HG03139 (cell line): Measurements from ENCODE around the gene SLC25A48.

ENCODE experiments used
- ATAC-seq: cut with Tn5 transposase; IDR thresholded peaks from one replicate; pipeline ENCODE4 v1.9.1; 2021; ENCODE audit not compliant: unreplicated experiment

SLC25A48 gene

GRCh38 chr5:135916638-135917263 lies 82.3 kb downstream of the SLC25A48 start:
- ATAC-seq = no peak

GRCh38 chr5:135920199-135920598 lies 85.7 kb downstream of the SLC25A48 start:
- no peak for ATAC-seq

- ATAC-seq = no peak
These were observed 86.9 kb downstream of the SLC25A48 start for GRCh38 chr5:135921388-135921787.

DNA sequence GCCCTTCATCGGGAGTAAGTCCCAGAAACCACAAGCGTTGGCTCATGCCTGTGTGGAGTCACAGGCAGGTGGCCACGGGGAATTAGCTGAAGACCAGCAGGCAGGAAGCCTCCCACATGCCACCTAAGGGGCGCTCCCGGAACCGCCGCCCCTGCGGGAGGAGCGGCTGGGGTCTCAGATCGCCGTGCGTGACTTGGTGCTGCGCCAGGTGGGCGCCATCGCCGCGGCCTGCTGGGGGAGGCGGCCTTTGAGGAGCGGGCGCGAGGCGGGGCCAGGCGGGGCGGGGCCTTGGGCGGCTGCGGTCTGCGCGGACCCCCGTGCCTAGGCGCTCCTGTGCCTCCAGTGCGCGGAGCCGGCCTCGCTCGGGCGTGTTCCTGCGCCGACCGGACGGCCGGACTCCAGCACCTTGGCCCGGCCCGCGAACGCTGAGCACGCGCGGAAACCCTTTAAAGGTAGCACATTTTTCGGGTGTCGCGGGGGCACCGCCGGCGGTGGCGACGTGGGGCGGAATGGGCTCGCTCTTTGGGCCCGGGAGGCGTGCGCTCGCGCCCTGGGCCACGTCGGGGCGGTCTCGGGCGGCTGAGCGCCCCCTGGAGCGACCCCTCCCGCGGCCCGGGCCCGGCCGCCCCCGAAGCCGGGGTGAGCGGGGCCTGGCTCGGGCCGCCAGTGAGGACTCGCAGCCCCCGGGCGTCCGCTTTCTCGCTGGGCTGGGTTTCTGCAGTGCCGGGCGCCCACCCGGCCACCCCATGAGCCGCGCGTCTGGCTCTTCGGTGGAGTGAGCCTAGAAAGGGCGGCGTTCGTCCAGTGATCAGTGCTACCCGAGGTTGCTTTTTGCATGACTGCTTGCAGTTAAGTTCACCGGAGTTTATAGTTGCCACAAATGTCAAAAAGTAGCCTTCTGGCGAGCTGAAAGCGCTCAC lies 95.8 kb downstream of the SLC25A48 start:
- no peak for ATAC-seq

DNA sequence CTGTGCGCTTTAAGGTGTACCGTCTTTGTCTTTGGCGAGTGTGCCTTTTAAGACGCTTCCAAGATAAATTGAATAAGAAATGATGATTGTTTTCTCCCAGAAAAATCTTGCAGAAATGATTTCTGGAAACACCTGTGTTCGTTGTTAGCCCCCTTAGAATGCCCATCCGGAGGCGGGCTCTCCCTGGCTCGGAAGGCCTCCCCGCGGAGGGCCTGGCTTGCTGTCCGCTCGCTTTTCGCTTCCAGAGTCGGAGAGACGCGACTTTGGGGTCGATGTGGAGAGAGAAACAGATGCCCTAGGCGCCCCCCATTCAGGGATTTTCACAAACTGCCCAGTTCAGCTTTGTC lies 96.5 kb downstream of the SLC25A48 start:
- no peak for ATAC-seq

GRCh38 chr5:135934939-135935338 lies 100.5 kb downstream of the SLC25A48 start:
- no peak for ATAC-seq

DNA sequence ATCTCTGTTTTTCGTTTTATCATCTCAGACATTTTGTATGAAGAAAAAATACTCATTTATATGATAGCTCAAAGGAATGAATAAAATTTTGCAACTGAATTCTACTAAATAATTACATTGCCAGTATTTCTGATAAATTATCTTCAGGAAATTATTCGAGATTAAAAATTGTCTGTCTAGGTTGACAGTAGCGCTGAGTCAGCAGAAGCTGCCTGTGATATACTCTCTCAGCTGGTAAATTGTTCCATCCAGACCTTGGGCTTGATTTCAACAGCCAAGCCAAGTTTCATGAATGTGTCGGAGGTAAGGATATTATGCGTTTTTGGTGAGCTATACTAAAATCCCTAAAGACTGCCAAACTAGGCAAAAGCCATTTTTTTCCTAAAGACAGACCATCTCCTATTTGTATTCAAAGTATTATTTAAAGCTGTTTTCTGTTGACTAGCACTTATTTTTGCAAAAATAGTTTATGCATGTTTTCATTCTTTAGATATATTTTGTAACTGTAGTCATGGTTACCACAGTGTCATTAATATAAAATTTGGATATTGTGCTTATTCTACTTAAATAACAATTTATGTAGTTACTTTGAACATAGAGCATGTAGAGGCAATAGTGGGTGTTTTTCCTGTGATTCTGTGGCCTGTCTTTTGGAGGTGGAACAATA lies 102.9 kb downstream of the SLC25A48 start:
- ATAC-seq = no peak
